LNCaP clone FGC (cell line): ENCODE measurements around the gene PPFIA1.

Source experiments
- DNase-seq: peaks from one replicate; pipeline ENCODE4 v3.0.0-alpha.2; 2011; ENCODE audit warnings: low read depth
- H3K4me3 ChIP-seq: 2 replicates; pipeline ENCODE4 v1.5.1; 2011; ENCODE audit warnings: mild to moderate bottlenecking, low read depth, low read length, control low read depth
- CTCF ChIP-seq: IDR thresholded peaks from 2 replicates; pipeline ENCODE4 v1.5.1; 2012; ENCODE audit warnings: mild to moderate bottlenecking; ENCODE audit not compliant: control insufficient read depth, insufficient read depth; ENCODE audit errors: extremely low read depth

The PPFIA1 gene

GRCh38 chr11:70265341-70265740, 5.1 kb upstream of the PPFIA1 start:
- TF ChIP-seq CTCF, result no peak
- no peak overlapping the region for H3K4me3 ChIP-seq
- DNase-seq, result no peak

GRCh38 chr11:70267405-70267950, 3.0 kb upstream of the PPFIA1 start:
- TF ChIP-seq CTCF, result no peak
- DNase-seq, result no peak
- no peak overlapping the region for H3K4me3 ChIP-seq

- DNase-seq, result no peak
- TF ChIP-seq CTCF, result no peak
- no peak overlapping the region for H3K4me3 ChIP-seq
Observed at GRCh38 chr11:70268526-70268925, 2.0 kb upstream of the PPFIA1 start.

- no peak for DNase-seq
- no peak for TF ChIP-seq CTCF
- H3K4me3 ChIP-seq, result peak overlapping the region; percentile 98
Observed at GRCh38 chr11:70270877-70271648, 573 bp downstream of the PPFIA1 start.

- H3K4me3 ChIP-seq, result peak overlapping the region; percentile 98
- no peak for DNase-seq
- no peak for TF ChIP-seq CTCF
Observed at GRCh38 chr11:70271649-70271953, 1.1 kb downstream of the PPFIA1 start.

GRCh38 chr11:70272009-70272408, 1.5 kb downstream of the PPFIA1 start:
- no peak for DNase-seq
- no peak for TF ChIP-seq CTCF
- peak overlapping the region; percentile 98 for H3K4me3 ChIP-seq

GRCh38 chr11:70278994-70279393, 8.5 kb downstream of the PPFIA1 start:
- DNase-seq, result no peak
- TF ChIP-seq CTCF, result no peak
- H3K4me3 ChIP-seq, result no peak overlapping the region
